Mucosa of rectum (tissue), 2 donors: ENCODE results near the gene CHST14.

Source experiments
- H3K27ac ChIP-seq, 2 donors: one replicate each; pipeline ENCODE4 v1.7.0; 2013; ENCODE audit warnings: inconsistent platforms in 2 of 2, low read depth in 2 of 2, low read length in 2 of 2
- H3K27me3 ChIP-seq, 2 donors: one replicate each; pipeline ENCODE4 v1.7.0; 2013; ENCODE audit warnings: low read length in 2 of 2; ENCODE audit not compliant: control insufficient read depth in 2 of 2, insufficient read depth in 2 of 2
- H3K36me3 ChIP-seq, 2 donors: one replicate each; pipeline ENCODE4 v1.7.0; 2013; ENCODE audit warnings: low read length in 2 of 2; ENCODE audit not compliant: control insufficient read depth in 2 of 2, insufficient read depth in 2 of 2
- H3K4me1 ChIP-seq, 2 donors: one replicate each; pipeline ENCODE4 v1.7.0; 2013; ENCODE audit warnings: low read length in 2 of 2, mild to moderate bottlenecking in 1 of 2; ENCODE audit not compliant: control insufficient read depth in 2 of 2, insufficient read depth in 2 of 2
- H3K4me3 ChIP-seq, 2 donors: one replicate each; pipeline ENCODE4 v1.7.0; 2013; ENCODE audit warnings: low read length in 2 of 2
- H3K9ac ChIP-seq, 2 donors: one replicate each; pipeline ENCODE4 v1.7.0; 2013; ENCODE audit warnings: low read length in 2 of 2, low read depth in 1 of 2, mild to moderate bottlenecking in 1 of 2
- H3K9me3 ChIP-seq, 2 donors: one replicate each; pipeline ENCODE4 v1.7.0; 2013; ENCODE audit warnings: low read length in 2 of 2; ENCODE audit not compliant: control insufficient read depth in 2 of 2
- donor health status: healthy.
- donor health status: Normal muscosa, but diverticular disease.

Gene CHST14

GRCh38 chr15:40508216-40508615 is 37.4 kb downstream of the CHST14 start:
- Histone ChIP-seq H3K4me1 (peaks cover 9 to 17% of the 10 kb centered on the region in 2 donors), H3K9ac (no peak overlapping the region), H3K36me3 (no peaks in the 10 kb centered on the region), H3K4me3 (no peak overlapping the region), H3K9me3 (no peaks in the 10 kb centered on the region), H3K27me3 (peaks cover 6 to 10% of the 10 kb centered on the region in 2 donors), H3K27ac (no peak overlapping the region)

GRCh38 chr15:40510201-40510600 is 39.4 kb downstream of the CHST14 start:
- Histone ChIP-seq H3K4me3 (no peak overlapping the region), H3K27ac (no peak overlapping the region)

GRCh38 chr15:40511093-40511471 is 40.3 kb downstream of the CHST14 start:
- Histone ChIP-seq H3K27me3 (peaks cover 0 to 8% of the 10 kb centered on the region in 2 donors), H3K9ac (peak overlapping the region; percentile 56 to 71)

More at GRCh38 chr15:40510201-40510600, 39.4 kb downstream of the CHST14 start:
- Histone ChIP-seq H3K36me3 (no peaks in the 10 kb centered on the region), H3K9me3 (no peaks in the 10 kb centered on the region), H3K4me1 (peaks cover 9 to 17% of the 10 kb centered on the region in 2 donors), H3K9ac (no peak overlapping the region), H3K27me3 (peaks cover 0 to 8% of the 10 kb centered on the region in 2 donors)

GRCh38 chr15:40511472-40512133 is 40.8 kb downstream of the CHST14 start:
- H3K27ac ChIP-seq, result no peak overlapping the region
- H3K9ac ChIP-seq, result peak overlapping the region; percentile 47 to 71
- H3K4me3 ChIP-seq, result peak overlapping the region; percentile 53 to 72
- H3K4me1 ChIP-seq, result peaks cover 9 to 17% of the 10 kb centered on the region in 2 donors
- H3K9me3 ChIP-seq, result no peaks in the 10 kb centered on the region
- H3K27me3 ChIP-seq, result peaks cover 0 to 8% of the 10 kb centered on the region in 2 donors
- no peaks in the 10 kb centered on the region for H3K36me3 ChIP-seq

More at GRCh38 chr15:40511093-40511471, 40.3 kb downstream of the CHST14 start:
- H3K9me3 ChIP-seq, result no peaks in the 10 kb centered on the region
- H3K4me1 ChIP-seq, result peaks cover 9 to 17% of the 10 kb centered on the region in 2 donors
- peak overlapping the region; percentile 53 to 72 for H3K4me3 ChIP-seq
- H3K27ac ChIP-seq, result no peak overlapping the region
- no peaks in the 10 kb centered on the region for H3K36me3 ChIP-seq

- H3K9me3 ChIP-seq, result no peaks in the 10 kb centered on the region
- no peak overlapping the region for H3K4me3 ChIP-seq
- H3K36me3 ChIP-seq, result no peaks in the 10 kb centered on the region
- H3K27me3 ChIP-seq, result peaks cover 0 to 8% of the 10 kb centered on the region in 2 donors
- H3K4me1 ChIP-seq, result peaks cover 9 to 10% of the 10 kb centered on the region in 2 donors
- no peak overlapping the region for H3K27ac ChIP-seq
- H3K9ac ChIP-seq, result no peak overlapping the region
Measured at GRCh38 chr15:40512440-40512839, 41.7 kb downstream of the CHST14 start.

- Histone ChIP-seq H3K36me3 (no peaks in the 10 kb centered on the region), H3K9me3 (no peaks in the 10 kb centered on the region), H3K27ac (no peak overlapping the region), H3K4me3 (no peak overlapping the region), H3K4me1 (peaks cover 9 to 10% of the 10 kb centered on the region in 2 donors), H3K9ac (no peak overlapping the region), H3K27me3 (peaks cover 0 to 8% of the 10 kb centered on the region in 2 donors)
Measured at GRCh38 chr15:40513609-40514008, 42.8 kb downstream of the CHST14 start.

- H3K4me3 ChIP-seq, result no peak overlapping the region
- H3K36me3 ChIP-seq, result no peaks in the 10 kb centered on the region
- no peak overlapping the region for H3K27ac ChIP-seq
- peaks cover 4 to 5% of the 10 kb centered on the region in 2 donors for H3K4me1 ChIP-seq
- no peaks in the 10 kb centered on the region for H3K9me3 ChIP-seq
- no peaks in the 10 kb centered on the region for H3K27me3 ChIP-seq
- H3K9ac ChIP-seq, result no peak overlapping the region
Measured at GRCh38 chr15:40516322-40516721, 45.5 kb downstream of the CHST14 start.
